HG03342 (cell line): ENCODE results near the gene SPDYE5.
"Not testable (repeated sequence)": the region's sequence is repeated elsewhere in the genome, so short reads cannot be mapped to it uniquely, and the experiment has no call there.

Source experiments
- ATAC-seq: cut with Tn5 transposase; IDR thresholded peaks from one replicate; pipeline ENCODE4 v1.9.1; 2021; ENCODE audit warnings: mild to moderate bottlenecking, moderate library complexity; ENCODE audit not compliant: unreplicated experiment

Gene SPDYE5

GRCh38 chr7:75492020-75492419 lies at the start of gene SPDYE5:
Gene SPDYE5, plus strand, starts transcription at chr7:75492320. Its CDS starts 1,728 bp downstream, at chr7:75494048.
- not testable (repeated sequence) for ATAC-seq

- peak; percentile 87 for ATAC-seq
Measured at GRCh38 chr7:75442465-75443111, 49.5 kb upstream of the SPDYE5 start.

- not testable (repeated sequence) for ATAC-seq
Measured at GRCh38 chr7:75449946-75450345, 42.2 kb upstream of the SPDYE5 start.

GRCh38 chr7:75452494-75452955 lies 39.6 kb upstream of the SPDYE5 start:
- peak; percentile 89 for ATAC-seq

- ATAC-seq: not testable (repeated sequence)
Measured at GRCh38 chr7:75456403-75456802, 35.7 kb upstream of the SPDYE5 start.

GRCh38 chr7:75458034-75458433 lies 34.1 kb upstream of the SPDYE5 start:
- not testable (repeated sequence) for ATAC-seq

GRCh38 chr7:75460541-75460940 lies 31.6 kb upstream of the SPDYE5 start:
- ATAC-seq: not testable (repeated sequence)

- not testable (repeated sequence) for ATAC-seq
Measured at GRCh38 chr7:75470166-75470565, 22.0 kb upstream of the SPDYE5 start.

- ATAC-seq: not testable (repeated sequence)
Measured at GRCh38 chr7:75477457-75477856, 14.7 kb upstream of the SPDYE5 start.

GRCh38 chr7:75480313-75480712 lies 11.8 kb upstream of the SPDYE5 start:
- ATAC-seq: not testable (repeated sequence)

- peak; percentile 11 for ATAC-seq
Measured at GRCh38 chr7:75485355-75485978, 6.7 kb upstream of the SPDYE5 start.

GRCh38 chr7:75485979-75486643 lies 6.0 kb upstream of the SPDYE5 start, which contains the start of gene POM121C:
Gene POM121C, minus strand, starts transcription at chr7:75486299. Its CDS starts 44,803 bp downstream, at chr7:75441496.
- ATAC-seq: peak; percentile 97

- ATAC-seq: not testable (repeated sequence)
Measured at GRCh38 chr7:75509033-75509432, 16.9 kb downstream of the SPDYE5 start.

- ATAC-seq: not testable (repeated sequence)
Measured at GRCh38 chr7:75518842-75519241, 26.7 kb downstream of the SPDYE5 start.

GRCh38 chr7:75521727-75522126 lies 29.6 kb downstream of the SPDYE5 start:
- not testable (repeated sequence) for ATAC-seq

GRCh38 chr7:75527224-75527722 lies 35.2 kb downstream of the SPDYE5 start:
- ATAC-seq: not testable (repeated sequence)

- no peak for ATAC-seq
Measured at GRCh38 chr7:75531359-75531821, 39.3 kb downstream of the SPDYE5 start.

- no peak for ATAC-seq
Measured at GRCh38 chr7:75532639-75533038, 40.5 kb downstream of the SPDYE5 start.

- ATAC-seq: no peak
Measured at GRCh38 chr7:75533926-75534325, 41.8 kb downstream of the SPDYE5 start.

GRCh38 chr7:75534727-75535307 lies 42.7 kb downstream of the SPDYE5 start:
- ATAC-seq: peak; percentile 76

- no peak for ATAC-seq
Measured at GRCh38 chr7:75536491-75536890, 44.4 kb downstream of the SPDYE5 start.
